ENCODE results near the gene ARMH4. TPM values are rescaled to one million over a fixed set of nuclear protein-coding genes. Genes with fewer than 3 reads are reported as not detected.

Gene ARMH4
- total and polyA plus RNA-seq, 10 of the 15 experiments (the other 5 are each of a cell fraction or from before 2014, with no cell fraction given) = 0.50 to 0.97 (median 0.60) TPM; not detected in 7

- no peak for TF ChIP-seq CBX3 (IDR thresholded peaks at IDR 0.05; ENCODE audit: borderline replicate concordance, low read depth)
- TF ChIP-seq BMI1 (IDR thresholded peaks at IDR 0.05; ENCODE audit: borderline replicate concordance) = no peak
- TF ChIP-seq, protein P1, sequence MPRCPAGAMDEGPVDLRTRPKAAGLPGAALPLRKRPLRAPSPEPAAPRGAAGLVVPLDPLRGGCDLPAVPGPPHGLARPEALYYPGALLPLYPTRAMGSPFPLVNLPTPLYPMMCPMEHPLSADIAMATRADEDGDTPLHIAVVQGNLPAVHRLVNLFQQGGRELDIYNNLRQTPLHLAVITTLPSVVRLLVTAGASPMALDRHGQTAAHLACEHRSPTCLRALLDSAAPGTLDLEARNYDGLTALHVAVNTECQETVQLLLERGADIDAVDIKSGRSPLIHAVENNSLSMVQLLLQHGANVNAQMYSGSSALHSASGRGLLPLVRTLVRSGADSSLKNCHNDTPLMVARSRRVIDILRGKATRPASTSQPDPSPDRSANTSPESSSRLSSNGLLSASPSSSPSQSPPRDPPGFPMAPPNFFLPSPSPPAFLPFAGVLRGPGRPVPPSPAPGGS (IDR thresholded peaks at IDR 0.05; ENCODE audit: borderline replicate concordance, insufficient read depth, low read depth, low read length, poor library complexity, severe bottlenecking) = no peak
- TF ChIP-seq, protein P2, sequence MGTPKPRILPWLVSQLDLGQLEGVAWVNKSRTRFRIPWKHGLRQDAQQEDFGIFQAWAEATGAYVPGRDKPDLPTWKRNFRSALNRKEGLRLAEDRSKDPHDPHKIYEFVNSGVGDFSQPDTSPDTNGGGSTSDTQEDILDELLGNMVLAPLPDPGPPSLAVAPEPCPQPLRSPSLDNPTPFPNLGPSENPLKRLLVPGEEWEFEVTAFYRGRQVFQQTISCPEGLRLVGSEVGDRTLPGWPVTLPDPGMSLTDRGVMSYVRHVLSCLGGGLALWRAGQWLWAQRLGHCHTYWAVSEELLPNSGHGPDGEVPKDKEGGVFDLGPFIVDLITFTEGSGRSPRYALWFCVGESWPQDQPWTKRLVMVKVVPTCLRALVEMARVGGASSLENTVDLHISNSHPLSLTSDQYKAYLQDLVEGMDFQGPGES (IDR thresholded peaks at IDR 0.05) = no peak
Measured at GRCh38 chr14:58167891-58168290, 15.9 kb upstream of the ARMH4 start (continued).

GRCh38 chr14:58167057-58167456 is 15.0 kb upstream of the ARMH4 start:
- ChIA-PET POLR2A (no interaction called here), SMC1A (ENCODE audit: uncharacterized antibody, unreplicated experiment) (no interaction called here), RAD21 (ENCODE audit: unreplicated experiment) (no interaction called here), CTCF (interaction anchor here (0.6 to 2.6 kb wide), 6 partner anchors 14 to 473 kb away, joined by 3 to 13 read pairs (median 3); partner anchors contain the start of gene ACTR10)
- Histone ChIP-seq H3K4me1 (ENCODE audit: control insufficient read depth, insufficient read depth, low read length) (no peaks in the 10 kb centered on the region), H3K4me3 (no peak overlapping the region), H3K36me3 (ENCODE audit: control insufficient read depth in 2 of 2, insufficient read depth in 2 of 2, low read length in 1 of 2) (no peaks in the 10 kb centered on the region), H3K27me3 (replicated peaks in 1 of 2; ENCODE audit: control insufficient read depth in 2 of 2, insufficient read depth in 2 of 2, low read length in 1 of 2) (no peaks in the 10 kb centered on the region), H3K4me2 (ENCODE audit: control insufficient read depth, insufficient read depth) (no peak overlapping the region), H3K9ac (ENCODE audit: control insufficient read depth, insufficient read depth, low read length) (no peak overlapping the region), H3K79me2 (ENCODE audit: control insufficient read depth, insufficient read depth, low read length) (no peaks in the 10 kb centered on the region), H2AFZ (ENCODE audit: control insufficient read depth, low read depth, low read length) (no peak overlapping the region), H3K9me3 (replicated peaks; ENCODE audit: control insufficient read depth, insufficient read depth, low read length) (no peaks in the 10 kb centered on the region), H4K20me1 (ENCODE audit: control insufficient read depth, insufficient read depth) (no peaks in the 10 kb centered on the region), H3K27ac (ENCODE audit: control insufficient read depth, insufficient read depth) (no peak overlapping the region)
- BruUV-seq (replicated peaks) = no TSS peak
- FAIRE-seq = no peak
- in situ Hi-C loops (cut with MboI) (no loop called here), intact Hi-C loops (cut with micrococcal nuclease; ENCODE audit: unreplicated experiment) (no loop called here)
- WGBS (ENCODE audit: insufficient coverage, insufficient replicate concordance, low lambda C conversion rate, missing lambda C conversion rate) = 0% methylated on average over 1 of the region's 1 CpG
- ATAC-seq = no peak
- DNase-seq (ENCODE audit: low read depth, low spot score) = no peak
- TF ChIP-seq WRNIP1 (IDR thresholded peaks at IDR 0.05; ENCODE audit: borderline replicate concordance, low read depth, low read length) (no peak), NR2C1 (IDR thresholded peaks at IDR 0.05) (no peak), SREBF2 (IDR thresholded peaks at IDR 0.05; ENCODE audit: low read length) (no peak), POLR2AphosphoS2 (IDR thresholded peaks at IDR 0.05; ENCODE audit: low read depth, low read length) (no peak), MTA2 (IDR thresholded peaks at IDR 0.05; ENCODE audit: low read depth) (no peak), PAX5 (IDR thresholded peaks at IDR 0.05; ENCODE audit: borderline replicate concordance, low read depth, low read length) (no peak), SPI1 (IDR thresholded peaks at IDR 0.05; ENCODE audit: borderline replicate concordance, insufficient read depth, low read depth, low read length) (no peak), BMI1 (IDR thresholded peaks at IDR 0.05; ENCODE audit: borderline replicate concordance) (no peak)
- TF ChIP-seq, protein P3, sequence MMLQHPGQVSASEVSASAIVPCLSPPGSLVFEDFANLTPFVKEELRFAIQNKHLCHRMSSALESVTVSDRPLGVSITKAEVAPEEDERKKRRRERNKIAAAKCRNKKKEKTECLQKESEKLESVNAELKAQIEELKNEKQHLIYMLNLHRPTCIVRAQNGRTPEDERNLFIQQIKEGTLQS (IDR thresholded peaks at IDR 0.05; ENCODE audit: borderline replicate concordance, extremely low read depth, low read depth, low read length) = no peak
- TF ChIP-seq, protein P4, sequence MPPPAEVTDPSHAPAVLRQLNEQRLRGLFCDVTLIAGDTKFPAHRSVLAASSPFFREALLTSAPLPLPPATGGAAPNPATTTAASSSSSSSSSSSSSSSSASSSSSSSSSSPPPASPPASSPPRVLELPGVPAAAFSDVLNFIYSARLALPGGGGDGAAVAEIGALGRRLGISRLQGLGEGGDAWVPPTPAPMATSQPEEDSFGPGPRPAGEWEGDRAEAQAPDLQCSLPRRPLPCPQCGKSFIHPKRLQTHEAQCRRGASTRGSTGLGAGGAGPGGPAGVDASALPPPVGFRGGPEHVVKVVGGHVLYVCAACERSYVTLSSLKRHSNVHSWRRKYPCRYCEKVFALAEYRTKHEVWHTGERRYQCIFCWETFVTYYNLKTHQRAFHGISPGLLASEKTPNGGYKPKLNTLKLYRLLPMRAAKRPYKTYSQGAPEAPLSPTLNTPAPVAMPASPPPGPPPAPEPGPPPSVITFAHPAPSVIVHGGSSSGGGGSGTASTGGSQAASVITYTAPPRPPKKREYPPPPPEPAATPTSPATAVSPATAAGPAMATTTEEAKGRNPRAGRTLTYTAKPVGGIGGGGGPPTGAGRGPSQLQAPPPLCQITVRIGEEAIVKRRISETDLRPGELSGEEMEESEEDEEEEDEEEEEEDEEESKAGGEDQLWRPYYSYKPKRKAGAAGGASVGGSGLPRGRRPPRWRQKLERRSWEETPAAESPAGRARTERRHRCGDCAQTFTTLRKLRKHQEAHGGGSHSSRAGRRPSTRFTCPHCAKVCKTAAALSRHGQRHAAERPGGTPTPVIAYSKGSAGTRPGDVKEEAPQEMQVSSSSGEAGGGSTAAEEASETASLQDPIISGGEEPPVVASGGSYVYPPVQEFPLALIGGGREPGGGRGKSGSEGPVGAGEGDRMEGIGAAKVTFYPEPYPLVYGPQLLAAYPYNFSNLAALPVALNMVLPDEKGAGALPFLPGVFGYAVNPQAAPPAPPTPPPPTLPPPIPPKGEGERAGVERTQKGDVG (CRISPR knock-in tag; IDR thresholded peaks at IDR 0.05) = no peak
